ENCODE results near the gene IDUA. TPM values are rescaled to one million over a fixed set of nuclear protein-coding genes. Genes with fewer than 3 reads are reported as not detected.

IDUA gene
- total RNA-seq, 1 donor from 2014 or later: 7.1 TPM

DNA sequence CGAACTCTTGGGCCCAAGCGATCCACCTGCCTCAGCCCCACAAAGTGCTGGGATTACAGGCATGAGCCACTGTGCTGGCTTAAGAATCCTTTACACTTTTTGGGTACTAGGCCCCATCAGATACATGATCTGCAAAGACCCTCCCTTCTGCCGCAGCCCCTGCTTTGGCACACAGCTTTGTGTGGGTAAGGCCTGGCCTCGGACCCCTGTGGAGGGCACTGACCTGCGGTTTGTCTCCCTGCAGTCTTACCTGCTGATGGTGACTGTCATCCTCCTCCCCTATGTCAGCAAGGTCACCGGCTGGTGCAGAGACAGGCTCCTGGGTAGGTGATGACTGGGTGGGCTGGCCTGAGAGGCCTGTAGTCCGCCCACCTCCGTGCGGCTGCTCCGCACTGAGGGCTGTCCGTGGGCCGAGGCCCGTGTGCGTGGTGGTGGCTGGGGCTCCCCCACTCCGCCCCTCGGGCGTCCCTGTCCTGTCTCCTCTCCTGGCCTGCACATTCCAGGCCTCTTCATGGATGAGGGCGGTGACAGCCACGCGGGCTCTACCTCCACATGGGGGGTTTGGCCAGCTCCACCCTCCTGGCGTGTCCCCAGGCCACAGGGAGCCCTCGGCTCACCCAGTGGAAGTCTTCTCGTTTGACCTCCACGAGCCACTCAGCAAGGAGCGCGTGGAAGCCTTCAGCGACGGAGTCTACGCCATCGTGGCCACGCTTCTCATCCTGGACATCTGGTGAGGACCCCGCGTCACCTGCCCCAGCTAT lies 31.5 kb upstream of the IDUA start:
- DNase-seq (ENCODE audit: low read depth): no peak
- Histone ChIP-seq H3K36me3 (ENCODE audit: control insufficient read depth, insufficient read depth, low read length) (no peaks in the 10 kb centered on the region), H3K4me3 (ENCODE audit: low read depth, low read length) (no peak overlapping the region), H3K27me3 (ENCODE audit: control insufficient read depth, insufficient read depth, low read length) (no peaks in the 10 kb centered on the region)
- TF ChIP-seq, protein P1, sequence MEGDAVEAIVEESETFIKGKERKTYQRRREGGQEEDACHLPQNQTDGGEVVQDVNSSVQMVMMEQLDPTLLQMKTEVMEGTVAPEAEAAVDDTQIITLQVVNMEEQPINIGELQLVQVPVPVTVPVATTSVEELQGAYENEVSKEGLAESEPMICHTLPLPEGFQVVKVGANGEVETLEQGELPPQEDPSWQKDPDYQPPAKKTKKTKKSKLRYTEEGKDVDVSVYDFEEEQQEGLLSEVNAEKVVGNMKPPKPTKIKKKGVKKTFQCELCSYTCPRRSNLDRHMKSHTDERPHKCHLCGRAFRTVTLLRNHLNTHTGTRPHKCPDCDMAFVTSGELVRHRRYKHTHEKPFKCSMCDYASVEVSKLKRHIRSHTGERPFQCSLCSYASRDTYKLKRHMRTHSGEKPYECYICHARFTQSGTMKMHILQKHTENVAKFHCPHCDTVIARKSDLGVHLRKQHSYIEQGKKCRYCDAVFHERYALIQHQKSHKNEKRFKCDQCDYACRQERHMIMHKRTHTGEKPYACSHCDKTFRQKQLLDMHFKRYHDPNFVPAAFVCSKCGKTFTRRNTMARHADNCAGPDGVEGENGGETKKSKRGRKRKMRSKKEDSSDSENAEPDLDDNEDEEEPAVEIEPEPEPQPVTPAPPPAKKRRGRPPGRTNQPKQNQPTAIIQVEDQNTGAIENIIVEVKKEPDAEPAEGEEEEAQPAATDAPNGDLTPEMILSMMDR (IDR thresholded peaks at IDR 0.05; ENCODE audit: insufficient read depth, low read length, poor library complexity, severe bottlenecking): no peak

DNA sequence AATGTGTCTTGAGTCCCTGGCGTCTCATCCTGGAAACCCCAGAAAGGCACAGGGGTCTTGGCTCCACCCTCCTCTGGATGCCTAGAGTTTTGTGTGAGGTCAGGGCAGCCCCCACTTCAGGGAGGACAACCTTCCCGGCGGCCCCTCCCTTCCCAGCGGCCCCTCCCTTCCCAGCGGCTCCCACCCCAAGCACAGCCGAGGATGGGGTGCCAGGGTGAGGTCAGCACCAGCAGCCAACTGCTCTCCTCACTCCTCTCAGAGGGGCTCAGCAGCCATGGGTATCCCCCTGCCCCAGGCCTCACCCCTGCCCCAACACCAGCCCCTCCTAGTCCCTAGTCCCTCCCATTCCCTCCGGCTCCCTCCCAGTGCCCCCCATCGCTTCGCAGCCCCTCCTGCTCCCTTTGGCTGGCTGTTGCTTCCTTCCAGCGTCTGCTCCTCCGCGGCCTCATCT lies 30.9 kb upstream of the IDUA start:
- TF ChIP-seq, protein P1 (IDR thresholded peaks at IDR 0.05; ENCODE audit: insufficient read depth, low read length, poor library complexity, severe bottlenecking): no peak
- DNase-seq (ENCODE audit: low read depth): no peak
- Histone ChIP-seq H3K27me3 (ENCODE audit: control insufficient read depth, insufficient read depth, low read length) (no peaks in the 10 kb centered on the region), H3K36me3 (ENCODE audit: control insufficient read depth, insufficient read depth, low read length) (no peaks in the 10 kb centered on the region), H3K4me3 (ENCODE audit: low read depth, low read length) (no peak overlapping the region)

DNA sequence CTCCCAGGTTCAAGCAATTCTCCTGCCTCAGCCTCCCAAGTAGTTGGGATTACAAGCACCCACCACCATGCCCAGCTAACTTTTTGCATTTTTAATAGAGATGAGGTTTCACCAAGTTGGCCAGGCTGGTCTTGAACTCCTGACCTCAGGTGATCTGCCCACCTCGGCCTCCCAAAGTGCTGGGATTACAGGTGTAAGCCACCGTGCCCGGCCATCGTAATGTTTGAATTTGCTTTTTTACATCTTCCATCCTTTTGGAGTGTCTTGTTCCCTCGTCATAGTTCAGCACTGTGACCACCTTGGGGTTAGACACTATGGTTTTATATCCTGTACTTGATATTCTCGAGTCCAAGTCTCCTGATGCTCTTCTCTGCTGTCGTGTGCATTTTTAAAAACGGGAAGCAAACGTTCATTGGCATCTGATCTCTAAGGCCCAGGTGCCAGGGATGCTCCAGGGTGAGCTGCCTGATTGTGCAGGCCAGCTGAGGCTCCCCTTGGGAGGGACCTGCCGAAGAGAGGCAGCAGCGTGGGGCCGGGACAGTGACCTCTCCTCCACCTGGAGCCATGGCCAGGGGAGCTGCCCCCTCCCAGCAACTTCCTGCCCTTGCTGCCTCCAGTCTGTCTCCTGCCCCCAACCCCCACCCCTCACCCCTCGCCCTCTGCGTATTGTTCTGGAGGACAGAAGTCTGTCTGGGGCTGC lies 30.2 kb upstream of the IDUA start:
- DNase-seq (ENCODE audit: low read depth): no peak
- H3K27me3 ChIP-seq (ENCODE audit: control insufficient read depth, insufficient read depth, low read length): no peaks in the 10 kb centered on the region
- TF ChIP-seq, protein P1 (IDR thresholded peaks at IDR 0.05; ENCODE audit: insufficient read depth, low read length, poor library complexity, severe bottlenecking): no peak
- no peaks in the 10 kb centered on the region for H3K36me3 ChIP-seq (ENCODE audit: control insufficient read depth, insufficient read depth, low read length)
- H3K4me3 ChIP-seq (ENCODE audit: low read depth, low read length): no peak overlapping the region

DNA sequence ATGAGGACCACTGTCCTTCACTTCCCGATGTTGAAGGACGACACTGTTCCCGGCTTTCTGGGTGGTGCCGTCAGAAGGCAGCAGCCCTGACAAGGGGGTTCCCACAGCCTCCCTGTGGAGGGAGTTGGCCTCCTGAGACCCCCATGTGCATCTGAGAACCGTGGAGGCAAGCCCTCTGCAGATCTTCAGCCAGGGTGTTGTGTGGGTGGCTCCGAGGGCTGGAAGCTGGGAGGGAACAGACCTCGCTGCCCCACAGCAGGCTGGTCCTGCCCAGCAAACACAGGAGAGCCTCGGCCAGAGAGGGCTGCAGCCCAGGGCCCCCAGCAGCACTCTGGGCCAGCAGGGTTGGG lies 29.6 kb upstream of the IDUA start:
- DNase-seq (ENCODE audit: low read depth): no peak
- Histone ChIP-seq H3K27me3 (ENCODE audit: control insufficient read depth, insufficient read depth, low read length) (no peaks in the 10 kb centered on the region), H3K36me3 (ENCODE audit: control insufficient read depth, insufficient read depth, low read length) (no peaks in the 10 kb centered on the region), H3K4me3 (ENCODE audit: low read depth, low read length) (no peak overlapping the region)
- TF ChIP-seq, protein P1 (IDR thresholded peaks at IDR 0.05; ENCODE audit: insufficient read depth, low read length, poor library complexity, severe bottlenecking): no peak

DNA sequence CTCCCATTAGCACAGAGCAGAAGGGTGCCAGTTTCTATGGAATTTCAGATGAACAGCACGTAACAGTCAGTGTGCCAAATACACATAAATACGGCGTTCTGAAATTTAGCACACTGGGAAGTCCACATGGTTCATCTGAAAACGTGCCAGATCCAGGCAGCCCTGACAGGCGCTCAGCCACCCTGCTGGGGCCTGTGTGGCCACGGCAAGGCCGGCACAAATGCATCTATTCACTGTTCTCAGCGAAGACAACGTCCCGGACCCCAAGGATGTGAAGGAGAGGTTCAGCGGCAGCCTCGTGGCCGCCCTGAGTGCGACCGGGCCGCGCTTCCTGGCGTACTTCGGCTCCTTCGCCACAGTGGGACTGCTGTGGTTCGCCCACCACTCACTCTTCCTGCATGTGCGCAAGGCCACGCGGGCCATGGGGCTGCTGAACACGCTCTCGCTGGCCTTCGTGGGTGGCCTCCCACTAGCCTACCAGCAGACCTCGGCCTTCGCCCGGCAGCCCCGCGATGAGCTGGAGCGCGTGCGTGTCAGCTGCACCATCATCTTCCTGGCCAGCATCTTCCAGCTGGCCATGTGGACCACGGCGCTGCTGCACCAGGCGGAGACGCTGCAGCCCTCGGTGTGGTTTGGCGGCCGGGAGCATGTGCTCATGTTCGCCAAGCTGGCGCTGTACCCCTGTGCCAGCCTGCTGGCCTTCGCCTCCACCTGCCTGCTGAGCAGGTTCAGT lies 29.1 kb upstream of the IDUA start:
- no peak for DNase-seq (ENCODE audit: low read depth)
- Histone ChIP-seq H3K36me3 (ENCODE audit: control insufficient read depth, insufficient read depth, low read length) (no peaks in the 10 kb centered on the region), H3K27me3 (ENCODE audit: control insufficient read depth, insufficient read depth, low read length) (no peaks in the 10 kb centered on the region), H3K4me3 (ENCODE audit: low read depth, low read length) (no peak overlapping the region)
- TF ChIP-seq, protein P1 (IDR thresholded peaks at IDR 0.05; ENCODE audit: insufficient read depth, low read length, poor library complexity, severe bottlenecking): no peak

Data from kidney epithelial cell (primary cell).